Esophagus (tissue), 2 donors: ENCODE data around the gene FER. TPM values are rescaled to one million over a fixed set of nuclear protein-coding genes. Genes with fewer than 3 reads are reported as not detected.
"Not testable (repeated sequence)": the region's sequence is repeated elsewhere in the genome, so short reads cannot be mapped to it uniquely, and the experiment has no call there.

ENCODE experiments used
- H3K27ac ChIP-seq, 2 donors: one replicate each; pipeline ENCODE4 v1.5.1; 2013; ENCODE audit warnings: low read depth in 2 of 2, mild to moderate bottlenecking in 2 of 2, inconsistent platforms in 1 of 2, low read length in 1 of 2, moderate library complexity in 1 of 2
- H3K27me3 ChIP-seq, 2 donors: one replicate each; pipeline ENCODE4 v1.6.1; 2013; ENCODE audit warnings: low read length in 2 of 2, control low read depth in 1 of 2, mild to moderate bottlenecking in 1 of 2; ENCODE audit not compliant: insufficient read depth in 2 of 2, control insufficient read depth in 1 of 2
- H3K36me3 ChIP-seq, 2 donors: one replicate each; pipeline ENCODE4 v1.6.1; 2013; ENCODE audit warnings: low read length in 1 of 2; ENCODE audit not compliant: control insufficient read depth in 2 of 2, insufficient read depth in 2 of 2
- H3K4me1 ChIP-seq, 2 donors: one replicate each; pipeline ENCODE4 v1.6.1; 2013; ENCODE audit warnings: low read length in 1 of 2; ENCODE audit not compliant: control insufficient read depth in 2 of 2, insufficient read depth in 2 of 2
- H3K4me3 ChIP-seq, 2 donors: one replicate each; pipeline ENCODE4 v1.5.1; 2013; ENCODE audit warnings: low read length in 2 of 2, mild to moderate bottlenecking in 2 of 2, low read depth in 1 of 2, moderate library complexity in 1 of 2
- H3K9me3 ChIP-seq, 2 donors: one replicate each; pipeline ENCODE4 v1.6.1; 2013; ENCODE audit warnings: mild to moderate bottlenecking in 2 of 2, low read depth in 1 of 2, low read length in 1 of 2, moderate library complexity in 1 of 2; ENCODE audit not compliant: control insufficient read depth in 2 of 2, insufficient read depth in 1 of 2
- WGBS, 2 donors: extraction: QIAGEN DNeasy Blood & Tissue Kit; methylation state at CpG; one replicate each; pipeline ENCODE4 v1.1.7; 2013; 5-methylcytosine and 5-hydroxymethylcytosine counted together
- polyA plus RNA-seq, 2 donors: library from polyadenylated mRNA; stranded (reverse); fragments of 200-250 nt; gene quantifications; one replicate each; pipeline ENCODE4 v1.2.3, GENCODE V29; 2013
- donor health status: healthy with polysubstance abuse.
- donor health status: Bipolar disorder and iron deficiency.

FER gene
- polyA plus RNA-seq, 2 donors: 3.2 to 5.1 TPM

GRCh38 chr5:109161914-109162683 lies 414.4 kb downstream of the FER start:
- H3K9me3 ChIP-seq: no peaks in the 10 kb centered on the region
- H3K4me3 ChIP-seq: no peak overlapping the region
- 55 to 56% methylated on average over 4 of the region's 4 CpGs for WGBS, 2 donors
- no peaks in the 10 kb centered on the region for H3K36me3 ChIP-seq
- H3K27ac ChIP-seq: no peak overlapping the region
- H3K4me1 ChIP-seq: no peaks in the 10 kb centered on the region
- H3K27me3 ChIP-seq: no peaks in the 10 kb centered on the region

GRCh38 chr5:109163336-109163735 lies 415.6 kb downstream of the FER start:
- Histone ChIP-seq H3K36me3 (no peaks in the 10 kb centered on the region), H3K27ac (no peak overlapping the region), H3K9me3 (no peaks in the 10 kb centered on the region), H3K4me3 (no peak overlapping the region), H3K4me1 (no peaks in the 10 kb centered on the region), H3K27me3 (no peaks in the 10 kb centered on the region)
- 94% methylated on average over 4 of the region's 4 CpGs for WGBS, 2 donors

- Histone ChIP-seq H3K27me3 (no peaks in the 10 kb centered on the region), H3K9me3 (no peaks in the 10 kb centered on the region), H3K4me1 (no peaks in the 10 kb centered on the region), H3K27ac (no peak overlapping the region), H3K36me3 (no peaks in the 10 kb centered on the region), H3K4me3 (no peak overlapping the region)
- WGBS, 2 donors: 96 to 99% methylated on average over 2 of the region's 2 CpGs
Measured at GRCh38 chr5:109164001-109164400, 416.3 kb downstream of the FER start.

- Histone ChIP-seq H3K27me3 (no peaks in the 10 kb centered on the region), H3K36me3 (no peaks in the 10 kb centered on the region), H3K27ac (no peak overlapping the region), H3K4me3 (no peak overlapping the region), H3K4me1 (no peaks in the 10 kb centered on the region), H3K9me3 (no peaks in the 10 kb centered on the region)
Measured at GRCh38 chr5:109167586-109167985, 419.9 kb downstream of the FER start.

GRCh38 chr5:109168151-109168550 lies 420.5 kb downstream of the FER start:
- no peak overlapping the region for H3K4me3 ChIP-seq
- H3K9me3 ChIP-seq: no peaks in the 10 kb centered on the region
- no peaks in the 10 kb centered on the region for H3K27me3 ChIP-seq
- no peaks in the 10 kb centered on the region for H3K4me1 ChIP-seq
- 86 to 90% methylated on average over 3 of the region's 3 CpGs for WGBS, 2 donors
- H3K36me3 ChIP-seq: no peaks in the 10 kb centered on the region
- no peak overlapping the region for H3K27ac ChIP-seq

- no peaks in the 10 kb centered on the region for H3K36me3 ChIP-seq
- H3K27me3 ChIP-seq: no peaks in the 10 kb centered on the region
- WGBS, 2 donors: 83 to 86% methylated on average over 3 of the region's 3 CpGs
- H3K9me3 ChIP-seq: no peaks in the 10 kb centered on the region
- no peak overlapping the region for H3K27ac ChIP-seq
- no peaks in the 10 kb centered on the region for H3K4me1 ChIP-seq
- no peak overlapping the region for H3K4me3 ChIP-seq
Measured at GRCh38 chr5:109170629-109171350, 423.1 kb downstream of the FER start.

- WGBS, 2 donors: 94% methylated on average over 3 of the region's 3 CpGs
- H3K9me3 ChIP-seq, H3K4me1 ChIP-seq, H3K27me3 ChIP-seq, H3K27ac ChIP-seq, H3K4me3 ChIP-seq, H3K36me3 ChIP-seq: not testable (repeated sequence)
Measured at GRCh38 chr5:109171437-109172073, 423.9 kb downstream of the FER start.

GRCh38 chr5:109173036-109173794 lies 425.5 kb downstream of the FER start:
- WGBS, 2 donors: 59 to 60% methylated on average over 2 of the region's 2 CpGs
- no peaks in the 10 kb centered on the region for H3K4me1 ChIP-seq
- H3K4me3 ChIP-seq: no peak overlapping the region
- no peaks in the 10 kb centered on the region for H3K27me3 ChIP-seq
- peak overlapping the region; percentile 15 to 53 for H3K27ac ChIP-seq
- H3K9me3 ChIP-seq: no peaks in the 10 kb centered on the region
- no peaks in the 10 kb centered on the region for H3K36me3 ChIP-seq

- no peaks in the 10 kb centered on the region for H3K36me3 ChIP-seq
- no peak overlapping the region for H3K27ac ChIP-seq
- WGBS, 2 donors: 57 to 70% methylated on average over 2 of the region's 2 CpGs
- no peaks in the 10 kb centered on the region for H3K4me1 ChIP-seq
- no peaks in the 10 kb centered on the region for H3K27me3 ChIP-seq
- H3K9me3 ChIP-seq: no peaks in the 10 kb centered on the region
- H3K4me3 ChIP-seq: no peak overlapping the region
Measured at GRCh38 chr5:109177227-109177626, 429.5 kb downstream of the FER start.
